ENCODE results near the gene COX6A2.

GRCh38 chr16:31416371-31416770 lies 11.8 kb downstream of the COX6A2 start:
- TF ChIP-seq CTCF (conservative IDR thresholded peaks at IDR 0.05 in 1 of 2, IDR thresholded peaks at IDR 0.05 in 1 of 2; ENCODE audit: low read depth in 1 of 2, low read length in 2 of 2) (no peak), EZH2 (IDR thresholded peaks at IDR 0.05; ENCODE audit: low read length, missing control alignments) (no peak)

Measured in fibroblast of lung (primary cell).